Activated CD4-positive, alpha-beta T cell treated with anti-CD3 and anti-CD28 coated beads for 36 hours (primary cell): ENCODE data around the gene MTX1. TPM values are rescaled to one million over a fixed set of nuclear protein-coding genes. Genes with fewer than 3 reads are reported as not detected.
"Not testable (repeated sequence)": the region's sequence is repeated elsewhere in the genome, so short reads cannot be mapped to it uniquely, and the experiment has no call there.

Source experiments
- ATAC-seq: fragments of 200-7000 bp; cut with Tn5 transposase; one replicate; pipeline ENCODE4 v1.10.0; 2021; ENCODE audit warnings: mild to moderate bottlenecking, moderate library complexity
- CTCF ChIA-PET: fragments of 350-600 bp; sonication (Branson Sonifier 250); formaldehyde crosslinking; loops from one replicate; lab custom pipeline; 2021; ENCODE audit warnings: antibody characterized with exemption; lab: Charles Lee
- POLR2A ChIA-PET: fragments of 350-600 bp; sonication (Branson Sonifier 250); formaldehyde crosslinking; loops from one replicate; lab custom pipeline; 2021; ENCODE audit warnings: antibody characterized with exemption, inconsistent platforms; lab: Charles Lee
- DNase-seq: peaks from one replicate; pipeline ENCODE4 v3.0.0-alpha.2; 2020
- H3K27ac Mint-ChIP-seq: one replicate; pipeline ENCODE4 v1.8.0; 2021; ENCODE audit warnings: mixed read lengths
- H3K27me3 Mint-ChIP-seq: one replicate; pipeline ENCODE4 v1.8.0; 2021; ENCODE audit warnings: mixed read lengths
- H3K36me3 Mint-ChIP-seq: one replicate; pipeline ENCODE4 v1.8.0; 2021; ENCODE audit warnings: low read depth, mixed read lengths
- H3K4me1 Mint-ChIP-seq: one replicate; pipeline ENCODE4 v1.8.0; 2021; ENCODE audit warnings: mixed read lengths
- H3K4me3 Mint-ChIP-seq: one replicate; pipeline ENCODE4 v1.8.0; 2021; ENCODE audit warnings: mild to moderate bottlenecking, moderate library complexity, mixed read lengths
- H3K9me3 Mint-ChIP-seq: one replicate; pipeline ENCODE4 v1.8.0; 2021; ENCODE audit warnings: low read depth, mixed read lengths
- intact Hi-C, 2 experiments: fragments of 100-400 bp; cut with DNase I in 1 of 2; cut with micrococcal nuclease in 1 of 2; formaldehyde crosslinking; loops; one replicate each; pipeline versions ENCODE4 v1.14.2 to v1.15.1; 2022 to 2024; cut with DNase I, micrococcal nuclease
- total RNA-seq, 2 experiments: library from RNA; stranded (reverse); gene quantifications; one replicate each; pipeline ENCODE4 v1.2.3, GENCODE V29; 2021

Gene MTX1
- 10 to 100 TPM; 52.8 to 52.9 TPM for total RNA-seq

GRCh38 chr1:155208541-155209311, at the start of gene MTX1:
MTX1 (plus strand) TSS chr1:155208695; CDS start chr1:155208805, 110 bp downstream.
- H3K9me3 Mint-ChIP-seq: no peaks in the 10 kb centered on the region
- peak within 1 kb of the TSS; percentile 89 for H3K4me3 Mint-ChIP-seq
- H3K27me3 Mint-ChIP-seq: no peaks in the 10 kb centered on the region
- peak; percentile 93 for DNase-seq
- ATAC-seq: peak; percentile 87
- H3K36me3 Mint-ChIP-seq: peaks cover 3% of the 10 kb centered on the region
- H3K4me1 Mint-ChIP-seq: peaks cover 29% of the 10 kb centered on the region
- intact Hi-C loops: loop anchor here (1.0 to 5.0 kb wide), 9 partner anchors 14 to 116 kb away; partner anchors contain the start of genes CLK2 (in 1 of the 2), FDPS (in 1 of the 2), KRTCAP2 (in 1 of the 2) and RUSC1 (in 1 of the 2)
- POLR2A ChIA-PET: interaction anchor here (1.0 to 1.4 kb wide), 5 partner anchors 14 to 36 kb away, joined by 3 to 5 read pairs (median 4); partner anchors contain the start of gene KRTCAP2
- peak within 1 kb of the TSS; percentile 86 for H3K27ac Mint-ChIP-seq
- CTCF ChIA-PET: interaction anchor here (0.6 to 3.8 kb wide), 10 partner anchors 14 to 665 kb away, joined by 3 to 20 read pairs (median 8); no protein-coding TSS in a partner anchor

- H3K9me3 Mint-ChIP-seq: no peaks in the 10 kb centered on the region
- H3K27me3 Mint-ChIP-seq: no peaks in the 10 kb centered on the region
- H3K36me3 Mint-ChIP-seq: no peaks in the 10 kb centered on the region
- no peak overlapping the region for H3K4me3 Mint-ChIP-seq
- intact Hi-C loops: no loop called here
- ChIA-PET POLR2A (no interaction called here), CTCF (interaction anchor here (1.0 kb wide), 1 partner anchor 67 kb away, joined by 3 read pairs; no protein-coding TSS in a partner anchor)
- H3K4me1 Mint-ChIP-seq: no peaks in the 10 kb centered on the region
- DNase-seq (no peak), ATAC-seq (no peak)
- no peak overlapping the region for H3K27ac Mint-ChIP-seq
These were observed 49.5 kb upstream of the MTX1 start for GRCh38 chr1:155158991-155159390.

- CTCF ChIA-PET: interaction anchor here (1.0 kb wide), 2 partner anchors 12 to 69 kb away, joined by 3 read pairs; partner anchors contain the start of gene KRTCAP2
These were observed 48.4 kb upstream of the MTX1 start for GRCh38 chr1:155160128-155160527.

GRCh38 chr1:155162631-155163030, 45.9 kb upstream of the MTX1 start:
- H3K36me3 Mint-ChIP-seq, intact Hi-C loops, DNase-seq, ATAC-seq, H3K27ac Mint-ChIP-seq, H3K4me1 Mint-ChIP-seq, POLR2A ChIA-PET, H3K27me3 Mint-ChIP-seq, H3K9me3 Mint-ChIP-seq, H3K4me3 Mint-ChIP-seq: not testable (repeated sequence)
- CTCF ChIA-PET: interaction anchor here (0.6 to 1.3 kb wide), 3 partner anchors 10 to 71 kb away, joined by 3 to 10 read pairs (median 5); partner anchors contain the start of gene KRTCAP2

More at GRCh38 chr1:155160128-155160527, 48.4 kb upstream of the MTX1 start:
- POLR2A ChIA-PET: no interaction called here
- Mint-ChIP-seq H3K27ac (no peak overlapping the region), H3K4me1 (no peaks in the 10 kb centered on the region), H3K36me3 (no peaks in the 10 kb centered on the region), H3K9me3 (no peaks in the 10 kb centered on the region), H3K27me3 (no peaks in the 10 kb centered on the region), H3K4me3 (no peak overlapping the region)
- DNase-seq (no peak), ATAC-seq (no peak)
- intact Hi-C loops: no loop called here

- intact Hi-C loops, H3K4me3 Mint-ChIP-seq, DNase-seq, POLR2A ChIA-PET, H3K9me3 Mint-ChIP-seq, H3K27ac Mint-ChIP-seq, H3K36me3 Mint-ChIP-seq, ATAC-seq, H3K27me3 Mint-ChIP-seq: not testable (repeated sequence)
- CTCF ChIA-PET: interaction anchor here (0.7 to 1.5 kb wide), 5 partner anchors 11 to 111 kb away, joined by 3 to 8 read pairs (median 4); no protein-coding TSS in a partner anchor
- peaks cover 15% of the 10 kb centered on the region for H3K4me1 Mint-ChIP-seq
These were observed 44.7 kb upstream of the MTX1 start for GRCh38 chr1:155163785-155164184.

- H3K4me1 Mint-ChIP-seq: peaks cover 15% of the 10 kb centered on the region
- H3K9me3 Mint-ChIP-seq, H3K27me3 Mint-ChIP-seq, ATAC-seq, H3K27ac Mint-ChIP-seq, POLR2A ChIA-PET, DNase-seq, H3K36me3 Mint-ChIP-seq, intact Hi-C loops, H3K4me3 Mint-ChIP-seq: not testable (repeated sequence)
- CTCF ChIA-PET: interaction anchor here (0.8 to 1.5 kb wide), 3 partner anchors 10 to 79 kb away, joined by 3 to 8 read pairs (median 4); no protein-coding TSS in a partner anchor
These were observed 43.9 kb upstream of the MTX1 start for GRCh38 chr1:155164625-155165024.

GRCh38 chr1:155166051-155166470, 42.4 kb upstream of the MTX1 start:
- Mint-ChIP-seq H3K27ac (no peak overlapping the region), H3K36me3 (peaks cover 15% of the 10 kb centered on the region), H3K4me3 (no peak overlapping the region), H3K4me1 (peaks cover 17% of the 10 kb centered on the region), H3K27me3 (no peaks in the 10 kb centered on the region), H3K9me3 (no peaks in the 10 kb centered on the region)
- ChIA-PET CTCF (interaction anchor here (0.6 to 5.4 kb wide), 12 partner anchors 10 to 259 kb away, joined by 3 to 64 read pairs (median 5); no protein-coding TSS in a partner anchor), POLR2A (no interaction called here)
- intact Hi-C loops: no loop called here
- ATAC-seq (no peak), DNase-seq (no peak)

- Mint-ChIP-seq H3K9me3 (no peaks in the 10 kb centered on the region), H3K27me3 (no peaks in the 10 kb centered on the region), H3K27ac (no peak overlapping the region), H3K4me3 (peak overlapping the region; percentile 21), H3K4me1 (peaks cover 19% of the 10 kb centered on the region), H3K36me3 (peaks cover 17% of the 10 kb centered on the region)
- DNase-seq (no peak), ATAC-seq (no peak)
- intact Hi-C loops: loop anchor here in 1 of 2 experiments (1.0 kb wide), 1 partner anchor 75 kb away; no protein-coding TSS in a partner anchor
- ChIA-PET CTCF (interaction anchor here (0.7 to 5.4 kb wide), 14 partner anchors 11 to 260 kb away, joined by 3 to 64 read pairs (median 6); no protein-coding TSS in a partner anchor), POLR2A (interaction anchor here (0.6 to 1.5 kb wide), 2 partner anchors 75 to 82 kb away, joined by 5 to 10 read pairs; no protein-coding TSS in a partner anchor)
These were observed 41.9 kb upstream of the MTX1 start for GRCh38 chr1:155166471-155167165.

GRCh38 chr1:155167166-155168104, 41.1 kb upstream of the MTX1 start:
- no peaks in the 10 kb centered on the region for H3K9me3 Mint-ChIP-seq
- POLR2A ChIA-PET: interaction anchor here (0.6 to 1.5 kb wide), 2 partner anchors 76 to 82 kb away, joined by 5 to 10 read pairs; no protein-coding TSS in a partner anchor
- intact Hi-C loops: loop anchor here (1.0 kb wide), 2 partner anchors 76 to 104 kb away; partner anchors contain the start of gene EFNA4 (in 1 of the 2)
- peak; percentile 88 for ATAC-seq
- peaks cover 23% of the 10 kb centered on the region for H3K36me3 Mint-ChIP-seq
- H3K4me3 Mint-ChIP-seq: peak overlapping the region; percentile 21
- H3K27ac Mint-ChIP-seq: peak overlapping the region; percentile 1
- DNase-seq: peak; percentile 95
- H3K27me3 Mint-ChIP-seq: no peaks in the 10 kb centered on the region
- peaks cover 26% of the 10 kb centered on the region for H3K4me1 Mint-ChIP-seq
- CTCF ChIA-PET: interaction anchor here (0.6 to 5.4 kb wide), 24 partner anchors 9 to 1085 kb away, joined by 3 to 64 read pairs (median 5); partner anchors contain the start of genes DPM3, PBXIP1 and SLC50A1

- H3K4me3 Mint-ChIP-seq, H3K9me3 Mint-ChIP-seq, ATAC-seq, DNase-seq, H3K27me3 Mint-ChIP-seq, H3K27ac Mint-ChIP-seq: not testable (repeated sequence)
- POLR2A ChIA-PET: interaction anchor here (1.5 kb wide), 1 partner anchor 76 kb away, joined by 10 read pairs; no protein-coding TSS in a partner anchor
- intact Hi-C loops: loop anchor here in 1 of 2 experiments (1.0 kb wide), 2 partner anchors 77 to 105 kb away; partner anchors contain the start of gene EFNA4
- Mint-ChIP-seq H3K36me3 (peaks cover 26% of the 10 kb centered on the region), H3K4me1 (peaks cover 28% of the 10 kb centered on the region)
- CTCF ChIA-PET: interaction anchor here (0.6 to 5.4 kb wide), 20 partner anchors 9 to 608 kb away, joined by 3 to 64 read pairs (median 6); partner anchors contain the start of genes DPM3, PBXIP1 and SLC50A1
These were observed 40.4 kb upstream of the MTX1 start for GRCh38 chr1:155168105-155168445.
